Measurements from ENCODE around the gene ABCC4. TPM values are rescaled to one million over a fixed set of nuclear protein-coding genes. Genes with fewer than 3 reads are reported as not detected.

Gene ABCC4
- total RNA-seq, 2 donors from 2014 or later, result 21.0 to 27.1 TPM

GRCh38 chr13:95267662-95268342, 33.4 kb downstream of the ABCC4 start:
- intact Hi-C loops (cut with DNase I, micrococcal nuclease), result no loop called here
- ATAC-seq (no peak), DNase-seq (peak in 1 of 2 donors; percentile 31)

- intact Hi-C loops (cut with DNase I, micrococcal nuclease), result no loop called here
- peak; percentile 86 for ATAC-seq
- no peak for DNase-seq
These were observed 37.0 kb downstream of the ABCC4 start for GRCh38 chr13:95264225-95264624.

GRCh38 chr13:95262837-95263384, 38.3 kb downstream of the ABCC4 start:
- DNase-seq (peak in 1 of 2 donors; percentile 18), ATAC-seq (peak; percentile 65)
- intact Hi-C loops (cut with DNase I, micrococcal nuclease), result no loop called here

GRCh38 chr13:95261956-95262355, 39.3 kb downstream of the ABCC4 start:
- ATAC-seq, result no peak
- intact Hi-C loops (cut with DNase I, micrococcal nuclease), result no loop called here
- DNase-seq, result peak in 1 of 2 donors; percentile 15

- intact Hi-C loops (cut with DNase I, micrococcal nuclease), result no loop called here
- DNase-seq, result no peak
- no peak for ATAC-seq
These were observed 41.2 kb downstream of the ABCC4 start for GRCh38 chr13:95260031-95260525.

- intact Hi-C loops (cut with DNase I, micrococcal nuclease), result no loop called here
- peak in 1 of 2 donors; percentile 14 for DNase-seq
- ATAC-seq, result no peak
These were observed 42.5 kb downstream of the ABCC4 start for GRCh38 chr13:95258619-95259194.

- peak in 1 of 2 donors; percentile 14 for DNase-seq
- intact Hi-C loops (cut with DNase I, micrococcal nuclease), result no loop called here
- ATAC-seq, result no peak
These were observed 43.2 kb downstream of the ABCC4 start for GRCh38 chr13:95258098-95258497.

- DNase-seq (no peak), ATAC-seq (no peak)
- intact Hi-C loops (cut with DNase I, micrococcal nuclease), result no loop called here
These were observed 45.2 kb downstream of the ABCC4 start for GRCh38 chr13:95256091-95256490.

GRCh38 chr13:95255072-95255732, 46.0 kb downstream of the ABCC4 start:
- DNase-seq, result no peak
- ATAC-seq, result no peak
- intact Hi-C loops (cut with DNase I, micrococcal nuclease), result no loop called here

- intact Hi-C loops (cut with DNase I, micrococcal nuclease), result no loop called here
- ATAC-seq, result no peak
- no peak for DNase-seq
These were observed 46.9 kb downstream of the ABCC4 start for GRCh38 chr13:95254339-95254738.

- ATAC-seq, result no peak
- intact Hi-C loops (cut with DNase I, micrococcal nuclease), result no loop called here
- no peak for DNase-seq
These were observed 48.2 kb downstream of the ABCC4 start for GRCh38 chr13:95253033-95253432.

GRCh38 chr13:95251641-95252040, 49.6 kb downstream of the ABCC4 start:
- intact Hi-C loops (cut with DNase I, micrococcal nuclease), result no loop called here
- no peak for ATAC-seq
- DNase-seq, result no peak

GRCh38 chr13:95250961-95251360, 50.3 kb downstream of the ABCC4 start:
- DNase-seq (no peak), ATAC-seq (no peak)
- intact Hi-C loops (cut with DNase I, micrococcal nuclease), result no loop called here

GRCh38 chr13:95248953-95249352, 52.3 kb downstream of the ABCC4 start:
- DNase-seq (no peak), ATAC-seq (no peak)
- intact Hi-C loops (cut with DNase I, micrococcal nuclease), result no loop called here

- peak; percentile 7 for ATAC-seq
- DNase-seq, result no peak
- intact Hi-C loops (cut with DNase I, micrococcal nuclease), result no loop called here
These were observed 53.4 kb downstream of the ABCC4 start for GRCh38 chr13:95247852-95248251.

- DNase-seq (peak in 1 of 2 donors; percentile 23), ATAC-seq (peak; percentile 8)
- intact Hi-C loops (cut with DNase I, micrococcal nuclease), result no loop called here
These were observed 54.1 kb downstream of the ABCC4 start for GRCh38 chr13:95247171-95247570.

- no peak for DNase-seq
- ATAC-seq, result peak; percentile 80
- intact Hi-C loops (cut with DNase I, micrococcal nuclease), result no loop called here
These were observed 54.8 kb downstream of the ABCC4 start for GRCh38 chr13:95246292-95247082.

GRCh38 chr13:95245071-95245470, 56.2 kb downstream of the ABCC4 start:
- intact Hi-C loops (cut with DNase I, micrococcal nuclease), result no loop called here
- no peak for ATAC-seq

GRCh38 chr13:95243207-95243606, 58.0 kb downstream of the ABCC4 start:
- ATAC-seq, result no peak
- peak in 1 of 2 donors; percentile 25 for DNase-seq

More at GRCh38 chr13:95245071-95245470, 56.2 kb downstream of the ABCC4 start:
- DNase-seq, result peak in 1 of 2 donors; percentile 8

More at GRCh38 chr13:95243207-95243606, 58.0 kb downstream of the ABCC4 start:
- intact Hi-C loops (cut with DNase I, micrococcal nuclease), result no loop called here

Data from left colon (tissue), 2 donors.